Measurements from ENCODE around the gene ITGA1.

DNA sequence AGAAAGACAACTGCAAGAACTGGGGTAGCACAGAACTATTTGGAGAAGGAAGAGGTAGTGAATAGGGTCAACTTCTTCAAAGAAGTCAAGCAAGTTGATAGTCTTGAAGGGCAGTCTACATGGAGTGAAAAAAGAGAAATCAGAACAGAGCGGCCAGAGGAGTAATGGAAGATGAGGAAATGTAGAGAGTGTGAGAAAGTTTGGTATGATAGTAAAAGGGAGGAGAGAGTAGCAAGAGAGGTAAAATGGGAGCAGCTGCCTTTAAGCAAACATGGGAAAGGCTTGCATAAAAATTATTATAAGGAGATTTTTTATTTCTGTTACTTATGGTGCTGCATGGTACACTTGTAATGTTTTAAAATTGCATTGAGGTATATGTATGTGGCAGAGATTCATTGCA is 208.2 kb downstream of the ITGA1 start:
- TF ChIP-seq, protein P1, sequence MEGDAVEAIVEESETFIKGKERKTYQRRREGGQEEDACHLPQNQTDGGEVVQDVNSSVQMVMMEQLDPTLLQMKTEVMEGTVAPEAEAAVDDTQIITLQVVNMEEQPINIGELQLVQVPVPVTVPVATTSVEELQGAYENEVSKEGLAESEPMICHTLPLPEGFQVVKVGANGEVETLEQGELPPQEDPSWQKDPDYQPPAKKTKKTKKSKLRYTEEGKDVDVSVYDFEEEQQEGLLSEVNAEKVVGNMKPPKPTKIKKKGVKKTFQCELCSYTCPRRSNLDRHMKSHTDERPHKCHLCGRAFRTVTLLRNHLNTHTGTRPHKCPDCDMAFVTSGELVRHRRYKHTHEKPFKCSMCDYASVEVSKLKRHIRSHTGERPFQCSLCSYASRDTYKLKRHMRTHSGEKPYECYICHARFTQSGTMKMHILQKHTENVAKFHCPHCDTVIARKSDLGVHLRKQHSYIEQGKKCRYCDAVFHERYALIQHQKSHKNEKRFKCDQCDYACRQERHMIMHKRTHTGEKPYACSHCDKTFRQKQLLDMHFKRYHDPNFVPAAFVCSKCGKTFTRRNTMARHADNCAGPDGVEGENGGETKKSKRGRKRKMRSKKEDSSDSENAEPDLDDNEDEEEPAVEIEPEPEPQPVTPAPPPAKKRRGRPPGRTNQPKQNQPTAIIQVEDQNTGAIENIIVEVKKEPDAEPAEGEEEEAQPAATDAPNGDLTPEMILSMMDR (conservative IDR thresholded peaks at IDR 0.05 in 1 of 2, IDR thresholded peaks at IDR 0.05 in 1 of 2; ENCODE audit: extremely low read depth in 1 of 2, insufficient read depth in 1 of 2, low read depth in 1 of 2, low read length in 2 of 2) = no peak
- TF ChIP-seq EZH2 (IDR thresholded peaks at IDR 0.05; ENCODE audit: borderline replicate concordance, low read length) = no peak
